MM.1S (cell line): ENCODE data around the gene NUP85.

Source experiments
- DNase-seq: peaks from one replicate; pipeline ENCODE4 v3.0.0-alpha.2; 2015
- H2AFZ ChIP-seq: fragments of 300-600 bp; sonication (generic); 2 replicates; pipeline ENCODE4 v1.6.0; 2016; ENCODE audit warnings: antibody characterized with exemption, low read length
- H3F3A ChIP-seq: fragments of 300-600 bp; sonication (generic); 2 replicates; pipeline ENCODE4 v1.6.1; 2016; ENCODE audit warnings: mild to moderate bottlenecking, antibody characterized with exemption, low read length, moderate library complexity, mixed read lengths; ENCODE audit not compliant: insufficient read depth
- H3K27ac ChIP-seq: fragments of 300-600 bp; sonication (generic); 2 replicates; pipeline ENCODE4 v1.5.1; 2016; ENCODE audit warnings: mild to moderate bottlenecking, low read length
- H3K27me3 ChIP-seq: fragments of 300-600 bp; sonication (generic); replicated peaks from 2 replicates; pipeline ENCODE4 v1.6.0; 2016; ENCODE audit warnings: low read length; ENCODE audit not compliant: insufficient read depth
- H3K36me3 ChIP-seq: fragments of 300-600 bp; sonication (generic); replicated peaks from 2 replicates; pipeline ENCODE4 v1.6.1; 2016; ENCODE audit warnings: mild to moderate bottlenecking, low read length, mixed read lengths; ENCODE audit not compliant: insufficient read depth
- H3K4me1 ChIP-seq: fragments of 300-600 bp; sonication (generic); 2 replicates; pipeline ENCODE4 v1.6.1; 2016; ENCODE audit warnings: low read length, mixed read lengths
- H3K4me2 ChIP-seq: fragments of 300-600 bp; sonication (generic); 2 replicates; pipeline ENCODE4 v1.6.0; 2016; ENCODE audit warnings: low read depth, low read length
- H3K4me3 ChIP-seq: fragments of 300-600 bp; sonication (generic); 2 replicates; pipeline ENCODE4 v1.5.1; 2016; ENCODE audit warnings: low read length, mixed read lengths
- H3K79me2 ChIP-seq: fragments of 300-600 bp; sonication (generic); 2 replicates; pipeline ENCODE4 v1.6.1; 2016; ENCODE audit warnings: mixed run types, low read length, mixed read lengths
- H3K9ac ChIP-seq: fragments of 300-600 bp; sonication (generic); 2 replicates; pipeline ENCODE4 v1.6.1; 2016; ENCODE audit warnings: low read length, mixed read lengths
- H3K9me2 ChIP-seq: fragments of 300-600 bp; sonication (generic); replicated peaks from 2 replicates; pipeline ENCODE4 v1.6.1; 2016; ENCODE audit warnings: mild to moderate bottlenecking, low read length, mixed read lengths; ENCODE audit not compliant: insufficient read depth
- H3K9me3 ChIP-seq: fragments of 300-600 bp; sonication (generic); replicated peaks from 2 replicates; pipeline ENCODE4 v1.6.1; 2016; ENCODE audit warnings: mild to moderate bottlenecking, low read length, mixed read lengths; ENCODE audit not compliant: insufficient read depth
- H4K20me1 ChIP-seq: fragments of 300-600 bp; sonication (generic); 2 replicates; pipeline ENCODE4 v1.6.1; 2016; ENCODE audit warnings: mild to moderate bottlenecking, low read length, moderate library complexity, mixed read lengths; ENCODE audit not compliant: insufficient read depth
- CTCF ChIP-seq: fragments of 300-600 bp; sonication (generic); IDR thresholded peaks from 2 replicates; pipeline ENCODE4 v1.5.1; 2016; ENCODE audit warnings: antibody characterized with exemption, low read length, mixed read lengths
- EZH2 ChIP-seq: fragments of 300-600 bp; sonication (generic); optimal IDR thresholded peaks from 2 replicates; pipeline ENCODE3; 2017; ENCODE audit warnings: low read depth, mild to moderate bottlenecking, antibody characterized with exemption, low read length, mixed read lengths
- EZH2phosphoT487 ChIP-seq: fragments of 300-600 bp; sonication (generic); IDR thresholded peaks from 2 replicates; pipeline ENCODE4 v1.6.1; 2018; ENCODE audit warnings: antibody characterized with exemption, low read length

The NUP85 gene

GRCh38 chr17:75173526-75173925, 32.0 kb upstream of the NUP85 start:
- Histone ChIP-seq H3K9me3 (no peaks in the 10 kb centered on the region), H3K4me1 (no peaks in the 10 kb centered on the region), H3K4me3 (no peak overlapping the region), H3K27ac (no peak overlapping the region), H3K79me2 (peaks cover 90% of the 10 kb centered on the region), H3K9me2 (no peaks in the 10 kb centered on the region), H3F3A (peaks cover 16% of the 10 kb centered on the region), H3K27me3 (no peaks in the 10 kb centered on the region), H3K4me2 (no peak overlapping the region), H2AFZ (no peak overlapping the region), H4K20me1 (peaks cover 3% of the 10 kb centered on the region; the same call in 1 of the 2 replicates), H3K36me3 (peaks cover 8% of the 10 kb centered on the region), H3K9ac (no peak overlapping the region)
- no peak for TF ChIP-seq EZH2phosphoT487
- TF ChIP-seq CTCF: no peak
- no peak for TF ChIP-seq EZH2
- DNase-seq: no peak

GRCh38 chr17:75174996-75175395, 30.5 kb upstream of the NUP85 start:
- Histone ChIP-seq H3K9me3 (no peaks in the 10 kb centered on the region), H3K27ac (no peak overlapping the region), H3K27me3 (no peaks in the 10 kb centered on the region), H2AFZ (no peak overlapping the region), H3K79me2 (peaks cover 97% of the 10 kb centered on the region), H3K9ac (no peak overlapping the region), H3K4me1 (no peaks in the 10 kb centered on the region), H3K36me3 (peaks cover 18% of the 10 kb centered on the region), H3K4me3 (no peak overlapping the region), H3F3A (peaks cover 16% of the 10 kb centered on the region), H4K20me1 (peaks cover 3% of the 10 kb centered on the region; the same call in 1 of the 2 replicates), H3K9me2 (no peaks in the 10 kb centered on the region), H3K4me2 (no peak overlapping the region)
- TF ChIP-seq EZH2phosphoT487 (no peak), CTCF (no peak), EZH2 (no peak)
- no peak for DNase-seq

GRCh38 chr17:75176625-75177024, 28.9 kb upstream of the NUP85 start:
- Histone ChIP-seq H3K4me2 (no peak overlapping the region), H3K36me3 (peaks cover 18% of the 10 kb centered on the region), H3F3A (peaks cover 20% of the 10 kb centered on the region), H3K9me3 (no peaks in the 10 kb centered on the region), H4K20me1 (peaks cover 7% of the 10 kb centered on the region; the same call in 1 of the 2 replicates), H2AFZ (no peak overlapping the region), H3K4me1 (0 out of 2 replicates have a peak, but pooled peaks cover 2% of the 10 kb centered on the region), H3K27me3 (no peaks in the 10 kb centered on the region), H3K9me2 (no peaks in the 10 kb centered on the region), H3K79me2 (peaks cover 97% of the 10 kb centered on the region), H3K9ac (no peak overlapping the region), H3K27ac (no peak overlapping the region), H3K4me3 (no peak overlapping the region)
- TF ChIP-seq CTCF: no peak
- TF ChIP-seq EZH2phosphoT487: no peak
- TF ChIP-seq EZH2: no peak
- no peak for DNase-seq
